GM04503 (cell line): ENCODE results near the gene SPACA5.
"Not testable (repeated sequence)": the region's sequence is repeated elsewhere in the genome, so short reads cannot be mapped to it uniquely, and the experiment has no call there.

ENCODE experiments used
- DNase-seq: peaks from one replicate; pipeline ENCODE4 v3.0.0-alpha.2; 2012; ENCODE audit warnings: low read depth

The SPACA5 gene

GRCh38 chrX:48021026-48021900 is 14.5 kb downstream of the SPACA5 start:
- DNase-seq, result peak; percentile 49

- no peak for DNase-seq
Measured at GRCh38 chrX:48022100-48022499, 15.3 kb downstream of the SPACA5 start.

GRCh38 chrX:48022738-48023137 is 15.9 kb downstream of the SPACA5 start:
- no peak for DNase-seq

GRCh38 chrX:48025561-48025960 is 18.8 kb downstream of the SPACA5 start:
- DNase-seq, result no peak

- not testable (repeated sequence) for DNase-seq
Measured at GRCh38 chrX:48027545-48027944, 20.8 kb downstream of the SPACA5 start.

GRCh38 chrX:48028091-48028490 is 21.3 kb downstream of the SPACA5 start:
- no peak for DNase-seq

- DNase-seq, result no peak
Measured at GRCh38 chrX:48030237-48030636, 23.4 kb downstream of the SPACA5 start.

GRCh38 chrX:48030641-48031173 is 23.9 kb downstream of the SPACA5 start:
- DNase-seq, result not testable (repeated sequence)

- DNase-seq, result no peak
Measured at GRCh38 chrX:48035891-48036290, 29.1 kb downstream of the SPACA5 start.

- DNase-seq, result no peak
Measured at GRCh38 chrX:48043056-48043455, 36.3 kb downstream of the SPACA5 start.

- DNase-seq, result peak; percentile 25
Measured at GRCh38 chrX:48045410-48046311, 38.9 kb downstream of the SPACA5 start.

GRCh38 chrX:48046846-48047245 is 40.1 kb downstream of the SPACA5 start:
- no peak for DNase-seq

GRCh38 chrX:48058621-48059295 is 52.0 kb downstream of the SPACA5 start:
- no peak for DNase-seq

- DNase-seq, result no peak
Measured at GRCh38 chrX:48059296-48059639, 52.5 kb downstream of the SPACA5 start.
